HUDEP-2 (cell line): ENCODE measurements around the gene RBM44.
"Not testable (repeated sequence)": the region's sequence is repeated elsewhere in the genome, so short reads cannot be mapped to it uniquely, and the experiment has no call there.

ENCODE experiments used
- DNase-seq, 76 experiments: peaks; one replicate each; lab custom pipeline; 2025; ENCODE audit not compliant: unreplicated experiment in 76 of 76; lab: John Stamatoyannopoulos, UW

RBM44 gene

GRCh38 chr2:237798236-237799059 is at the start of gene RBM44:
Gene RBM44, plus strand, starts transcription at chr2:237798779. Its CDS starts 14,831 bp downstream, at chr2:237813610.
- DNase-seq: no peak

- DNase-seq: no peak
These were observed 49.6 kb upstream of the RBM44 start for GRCh38 chr2:237749002-237749401.

GRCh38 chr2:237749961-237750360 is 48.6 kb upstream of the RBM44 start:
- no peak for DNase-seq

GRCh38 chr2:237750441-237750840 is 48.1 kb upstream of the RBM44 start:
- DNase-seq: not testable (repeated sequence)

- DNase-seq: no peak
These were observed 45.8 kb upstream of the RBM44 start for GRCh38 chr2:237752761-237753165.

GRCh38 chr2:237754182-237754581 is 44.4 kb upstream of the RBM44 start:
- no peak for DNase-seq

- DNase-seq: no peak
These were observed 43.8 kb upstream of the RBM44 start for GRCh38 chr2:237754626-237755248.

- no peak for DNase-seq
These were observed 41.0 kb upstream of the RBM44 start for GRCh38 chr2:237757616-237758015.

GRCh38 chr2:237758185-237758584 is 40.4 kb upstream of the RBM44 start:
- DNase-seq: no peak

- DNase-seq: no peak
These were observed 39.4 kb upstream of the RBM44 start for GRCh38 chr2:237759176-237759575.

- DNase-seq: no peak
These were observed 37.8 kb upstream of the RBM44 start for GRCh38 chr2:237760506-237761502.

GRCh38 chr2:237762291-237763182 is 36.0 kb upstream of the RBM44 start:
- not testable (repeated sequence) for DNase-seq

- DNase-seq: no peak
These were observed 34.8 kb upstream of the RBM44 start for GRCh38 chr2:237763812-237764211.

- DNase-seq: not testable (repeated sequence)
These were observed 33.5 kb upstream of the RBM44 start for GRCh38 chr2:237765122-237765521.

GRCh38 chr2:237765875-237766274 is 32.7 kb upstream of the RBM44 start:
- DNase-seq: no peak

- DNase-seq: no peak
These were observed 32.2 kb upstream of the RBM44 start for GRCh38 chr2:237766340-237766739.

- DNase-seq: no peak
These were observed 26.1 kb upstream of the RBM44 start for GRCh38 chr2:237772513-237772912.

GRCh38 chr2:237773826-237774225 is 24.8 kb upstream of the RBM44 start:
- no peak for DNase-seq

- DNase-seq: peak in 54 of 76 experiments; percentile 2 to 65 (median 29)
These were observed 23.6 kb upstream of the RBM44 start for GRCh38 chr2:237774811-237775553.
